Activated CD4-positive, alpha-beta memory T cell treated with anti-CD3 and anti-CD28 coated beads, Interleukin-2, amount 10 ng/mL, durations not matched to agents 7 days and 5 days (primary cell): ENCODE data around the gene GAGE10. TPM values are rescaled to one million over a fixed set of nuclear protein-coding genes. Genes with fewer than 3 reads are reported as not detected.
A peak's percentile ranks its signal among the peaks of the same experiment; 100 is the strongest.
"Not testable (repeated sequence)": the region's sequence is repeated elsewhere in the genome, so short reads cannot be mapped to it uniquely, and the experiment has no call there.

ENCODE experiments used
- CTCF ChIA-PET: fragments of 350-600 bp; sonication (Branson Sonifier 250); formaldehyde crosslinking; loops from one replicate; lab custom pipeline; 2021; ENCODE audit warnings: antibody characterized with exemption, inconsistent platforms; lab: Charles Lee
- POLR2A ChIA-PET: fragments of 350-600 bp; sonication (Branson Sonifier 250); formaldehyde crosslinking; loops from one replicate; lab custom pipeline; 2021; ENCODE audit warnings: antibody characterized with exemption; lab: Charles Lee
- DNase-seq: peaks from one replicate; pipeline ENCODE4 v3.0.0-alpha.2; 2020
- H3K27ac Mint-ChIP-seq: one replicate; pipeline ENCODE4 v1.8.0; 2021; ENCODE audit warnings: mild to moderate bottlenecking, mixed read lengths
- H3K27me3 Mint-ChIP-seq: one replicate; pipeline ENCODE4 v1.8.0; 2021; ENCODE audit warnings: mixed read lengths
- H3K36me3 Mint-ChIP-seq: one replicate; pipeline ENCODE4 v1.8.0; 2021; ENCODE audit warnings: low read depth, mixed read lengths
- H3K4me1 Mint-ChIP-seq: one replicate; pipeline ENCODE4 v1.8.0; 2021; ENCODE audit warnings: mixed read lengths
- H3K4me3 Mint-ChIP-seq: one replicate; pipeline ENCODE4 v1.8.0; 2021; ENCODE audit warnings: mild to moderate bottlenecking, mixed read lengths
- H3K9me3 Mint-ChIP-seq: one replicate; pipeline ENCODE4 v1.8.0; 2021; ENCODE audit warnings: mixed read lengths
- total RNA-seq, 2 experiments: library from RNA; stranded (reverse); gene quantifications; one replicate each; pipeline ENCODE4 v1.2.3, GENCODE V29; 2021

Gene GAGE10
- total RNA-seq, 2 experiments from 2014 or later: not detected

- CTCF ChIA-PET: no interaction called here
- H3K36me3 Mint-ChIP-seq: no peaks in the 10 kb centered on the region
- POLR2A ChIA-PET: no interaction called here
- peaks cover 16% of the 10 kb centered on the region for H3K4me1 Mint-ChIP-seq
- peaks cover 33% of the 10 kb centered on the region for H3K27me3 Mint-ChIP-seq
- H3K27ac Mint-ChIP-seq: peak overlapping the region; percentile 27
- H3K9me3 Mint-ChIP-seq: no peaks in the 10 kb centered on the region
- H3K4me3 Mint-ChIP-seq: peak overlapping the region; percentile 68
- DNase-seq: no peak
Observed at GRCh38 chrX:49309401-49309981, 6.0 kb downstream of the GAGE10 start.

DNA sequence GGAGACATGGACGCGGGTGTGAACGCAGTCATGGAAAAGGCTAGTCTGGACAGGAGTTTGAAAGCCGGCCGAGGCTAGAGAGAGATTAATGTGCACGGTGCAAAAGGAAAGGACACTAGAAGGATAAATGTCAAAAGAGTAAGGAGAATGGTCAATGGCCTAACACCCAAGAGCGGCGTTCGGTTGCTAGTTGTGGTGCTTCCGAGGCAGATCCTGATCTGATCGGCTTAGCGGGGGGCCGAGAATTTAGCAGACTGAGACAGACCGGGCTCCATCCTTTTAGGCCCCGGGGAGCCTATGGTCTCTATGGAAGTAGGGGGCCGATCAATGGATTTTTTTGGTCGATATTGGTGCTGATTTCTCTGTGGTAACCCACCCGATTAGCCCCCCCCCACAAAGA is 6.9 kb downstream of the GAGE10 start:
- DNase-seq: no peak
- peaks cover 16% of the 10 kb centered on the region for H3K4me1 Mint-ChIP-seq
- ChIA-PET POLR2A (no interaction called here), CTCF (no interaction called here)
- H3K36me3 Mint-ChIP-seq: no peaks in the 10 kb centered on the region
- H3K27ac Mint-ChIP-seq: no peak overlapping the region
- no peaks in the 10 kb centered on the region for H3K9me3 Mint-ChIP-seq
- peaks cover 35% of the 10 kb centered on the region for H3K27me3 Mint-ChIP-seq
- H3K4me3 Mint-ChIP-seq: no peak overlapping the region

GRCh38 chrX:49312176-49312575 is 8.7 kb downstream of the GAGE10 start:
- POLR2A ChIA-PET: no interaction called here
- no peak overlapping the region for H3K27ac Mint-ChIP-seq
- DNase-seq: no peak
- no peak overlapping the region for H3K4me3 Mint-ChIP-seq
- peaks cover 16% of the 10 kb centered on the region for H3K4me1 Mint-ChIP-seq
- H3K9me3 Mint-ChIP-seq: no peaks in the 10 kb centered on the region
- H3K36me3 Mint-ChIP-seq: no peaks in the 10 kb centered on the region
- CTCF ChIA-PET: no interaction called here
- H3K27me3 Mint-ChIP-seq: peaks cover 32% of the 10 kb centered on the region

DNA sequence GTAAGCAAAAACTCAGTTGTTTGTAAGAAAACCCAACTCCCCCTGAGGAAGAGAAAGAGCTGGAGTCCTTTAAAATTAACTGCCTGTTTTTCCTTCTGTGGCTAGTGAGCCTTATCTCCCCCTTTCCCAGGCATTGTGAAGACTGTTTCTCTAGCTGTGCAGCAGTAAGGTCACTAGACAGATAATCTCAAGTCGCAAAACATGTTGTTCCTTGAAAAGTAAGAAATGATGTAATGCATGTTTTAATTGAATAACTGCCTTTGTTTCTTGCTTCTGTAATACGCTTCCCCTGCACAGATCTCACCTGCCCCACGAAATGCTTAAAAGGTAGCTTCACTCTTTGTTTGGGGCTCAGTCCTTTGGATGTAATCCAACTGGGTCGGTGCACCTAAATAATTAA is 12.6 kb downstream of the GAGE10 start:
- Mint-ChIP-seq H3K27me3 (peaks cover 7% of the 10 kb centered on the region), H3K27ac (no peak overlapping the region), H3K4me1 (no peaks in the 10 kb centered on the region), H3K9me3 (no peaks in the 10 kb centered on the region), H3K36me3 (no peaks in the 10 kb centered on the region), H3K4me3 (no peak overlapping the region)
- no peak for DNase-seq
- ChIA-PET POLR2A (no interaction called here), CTCF (no interaction called here)

DNA sequence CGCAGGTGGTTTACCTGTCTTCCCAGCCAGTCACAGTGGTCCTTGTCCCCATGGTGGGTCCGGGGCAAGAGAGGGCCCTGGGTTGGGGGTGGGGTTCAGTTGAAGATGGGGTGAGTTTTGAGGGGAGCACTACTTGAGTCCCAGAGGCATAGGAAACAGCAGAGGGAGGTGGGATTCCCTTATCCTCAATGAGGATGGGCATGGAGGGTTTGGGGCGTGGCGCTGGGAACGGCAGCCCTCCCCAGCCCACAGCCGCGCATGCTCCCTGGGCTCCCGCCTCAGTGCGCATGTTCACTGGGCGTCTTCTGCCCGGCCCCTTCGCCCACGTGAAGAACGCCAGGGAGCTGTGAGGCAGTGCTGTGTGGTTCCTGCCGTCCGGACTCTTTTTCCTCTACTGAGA is 18.3 kb downstream of the GAGE10 start, which contains the start of gene GAGE12J:
TSS of gene GAGE12J (plus strand) at position 301 of the 400 bp plus-strand sequence. CDS start 1,157 bp downstream, outside the sequence.
- H3K27me3 Mint-ChIP-seq, H3K9me3 Mint-ChIP-seq, DNase-seq, H3K36me3 Mint-ChIP-seq, H3K4me1 Mint-ChIP-seq, POLR2A ChIA-PET, H3K4me3 Mint-ChIP-seq, H3K27ac Mint-ChIP-seq, CTCF ChIA-PET: not testable (repeated sequence)

DNA sequence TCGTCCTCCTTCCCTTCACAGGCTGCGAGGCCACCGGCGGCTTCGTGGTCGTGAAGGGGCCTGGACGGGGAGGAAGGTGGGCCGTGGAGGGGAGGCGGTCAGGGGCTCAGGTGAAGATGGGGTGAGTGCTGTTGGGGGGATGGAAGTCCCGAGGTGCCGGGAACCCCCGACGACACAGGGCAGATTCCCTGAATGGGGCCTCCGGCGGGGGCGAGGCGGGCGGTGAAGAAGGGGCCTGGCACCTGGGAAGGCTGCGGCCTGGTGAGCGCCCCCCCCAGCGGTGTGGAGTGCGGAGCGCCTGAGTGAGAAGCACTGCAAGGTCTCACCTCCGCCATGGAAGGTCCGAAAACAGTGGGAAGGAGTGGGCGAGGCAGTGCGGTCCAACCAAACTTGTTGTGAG is 18.8 kb downstream of the GAGE10 start:
- POLR2A ChIA-PET, DNase-seq, H3K27ac Mint-ChIP-seq, H3K36me3 Mint-ChIP-seq, H3K27me3 Mint-ChIP-seq, H3K9me3 Mint-ChIP-seq, H3K4me1 Mint-ChIP-seq, H3K4me3 Mint-ChIP-seq, CTCF ChIA-PET: not testable (repeated sequence)

DNA sequence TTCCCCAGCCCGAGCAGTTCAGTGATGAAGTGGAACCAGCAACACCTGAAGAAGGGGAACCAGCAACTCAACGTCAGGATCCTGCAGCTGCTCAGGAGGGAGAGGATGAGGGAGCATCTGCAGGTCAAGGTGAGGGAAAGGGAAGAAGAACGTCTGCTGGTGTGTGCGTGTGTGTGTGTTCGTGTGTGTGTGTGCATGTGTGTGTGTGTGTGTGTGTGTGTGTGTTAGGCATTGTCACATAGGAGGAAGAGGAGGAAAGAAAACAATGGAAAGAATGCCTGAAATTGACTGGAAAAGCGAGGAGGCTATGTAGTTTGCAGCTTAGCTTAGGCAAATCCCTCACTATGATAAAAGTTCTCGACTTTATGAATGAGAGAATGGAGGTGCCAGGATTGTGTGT is 20.3 kb downstream of the GAGE10 start:
- H3K27me3 Mint-ChIP-seq, POLR2A ChIA-PET, H3K27ac Mint-ChIP-seq: not testable (repeated sequence)

DNA sequence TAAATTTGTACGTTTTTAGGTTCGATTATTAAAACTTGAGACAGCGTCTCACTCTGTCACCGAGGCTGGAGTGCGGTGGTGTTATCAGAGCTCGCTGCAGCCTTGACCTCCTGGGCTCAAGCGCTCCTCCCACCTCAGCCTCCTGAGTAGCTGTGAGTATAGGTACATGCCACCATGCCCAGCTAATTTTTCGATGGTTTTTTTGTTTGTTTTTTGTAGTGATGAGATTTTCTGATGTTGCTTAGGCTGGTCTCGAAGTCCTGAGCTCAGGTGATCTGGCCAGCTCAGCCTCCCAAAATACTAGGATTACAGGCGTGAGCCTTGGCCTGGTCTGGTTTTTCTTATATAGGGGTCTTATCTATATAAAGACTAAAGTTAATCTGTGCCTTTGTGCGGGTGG is 27.0 kb downstream of the GAGE10 start:
- CTCF ChIA-PET, POLR2A ChIA-PET, H3K4me1 Mint-ChIP-seq, H3K4me3 Mint-ChIP-seq, H3K9me3 Mint-ChIP-seq, H3K27ac Mint-ChIP-seq, DNase-seq, H3K36me3 Mint-ChIP-seq, H3K27me3 Mint-ChIP-seq: not testable (repeated sequence)

More for the DNA sequence above, 20.3 kb downstream of the GAGE10 start:
- H3K36me3 Mint-ChIP-seq, H3K4me3 Mint-ChIP-seq, CTCF ChIA-PET, DNase-seq, H3K4me1 Mint-ChIP-seq, H3K9me3 Mint-ChIP-seq: not testable (repeated sequence)

DNA sequence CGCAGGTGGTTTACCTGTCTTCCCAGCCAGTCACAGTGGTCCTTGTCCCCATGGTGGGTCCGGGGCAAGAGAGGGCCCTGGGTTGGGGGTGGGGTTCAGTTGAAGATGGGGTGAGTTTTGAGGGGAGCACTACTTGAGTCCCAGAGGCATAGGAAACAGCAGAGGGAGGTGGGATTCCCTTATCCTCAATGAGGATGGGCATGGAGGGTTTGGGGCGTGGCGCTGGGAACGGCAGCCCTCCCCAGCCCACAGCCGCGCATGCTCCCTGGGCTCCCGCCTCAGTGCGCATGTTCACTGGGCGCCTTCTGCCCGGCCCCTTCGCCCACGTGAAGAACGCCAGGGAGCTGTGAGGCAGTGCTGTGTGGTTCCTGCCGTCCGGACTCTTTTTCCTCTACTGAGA is 27.8 kb downstream of the GAGE10 start, which contains the start of gene GAGE13:
TSS of gene GAGE13 (plus strand) at position 301 of the 400 bp plus-strand sequence. CDS start 1,156 bp downstream, outside the sequence.
- H3K4me1 Mint-ChIP-seq, H3K36me3 Mint-ChIP-seq, POLR2A ChIA-PET, H3K27ac Mint-ChIP-seq, H3K4me3 Mint-ChIP-seq, H3K27me3 Mint-ChIP-seq, DNase-seq, CTCF ChIA-PET, H3K9me3 Mint-ChIP-seq: not testable (repeated sequence)

- H3K27ac Mint-ChIP-seq, H3K27me3 Mint-ChIP-seq, H3K9me3 Mint-ChIP-seq, POLR2A ChIA-PET, H3K4me3 Mint-ChIP-seq, H3K36me3 Mint-ChIP-seq, H3K4me1 Mint-ChIP-seq, CTCF ChIA-PET, DNase-seq: not testable (repeated sequence)
Observed at GRCh38 chrX:49331841-49332240, 28.4 kb downstream of the GAGE10 start.

GRCh38 chrX:49341449-49341848 is 38.0 kb downstream of the GAGE10 start:
- H3K4me3 Mint-ChIP-seq, CTCF ChIA-PET, H3K9me3 Mint-ChIP-seq, H3K27me3 Mint-ChIP-seq, POLR2A ChIA-PET, H3K36me3 Mint-ChIP-seq, DNase-seq, H3K4me1 Mint-ChIP-seq, H3K27ac Mint-ChIP-seq: not testable (repeated sequence)

- H3K4me3 Mint-ChIP-seq, H3K9me3 Mint-ChIP-seq, H3K27me3 Mint-ChIP-seq, H3K36me3 Mint-ChIP-seq, H3K4me1 Mint-ChIP-seq, POLR2A ChIA-PET, CTCF ChIA-PET, DNase-seq, H3K27ac Mint-ChIP-seq: not testable (repeated sequence)
Observed at GRCh38 chrX:49344496-49345175, 41.2 kb downstream of the GAGE10 start.

DNA sequence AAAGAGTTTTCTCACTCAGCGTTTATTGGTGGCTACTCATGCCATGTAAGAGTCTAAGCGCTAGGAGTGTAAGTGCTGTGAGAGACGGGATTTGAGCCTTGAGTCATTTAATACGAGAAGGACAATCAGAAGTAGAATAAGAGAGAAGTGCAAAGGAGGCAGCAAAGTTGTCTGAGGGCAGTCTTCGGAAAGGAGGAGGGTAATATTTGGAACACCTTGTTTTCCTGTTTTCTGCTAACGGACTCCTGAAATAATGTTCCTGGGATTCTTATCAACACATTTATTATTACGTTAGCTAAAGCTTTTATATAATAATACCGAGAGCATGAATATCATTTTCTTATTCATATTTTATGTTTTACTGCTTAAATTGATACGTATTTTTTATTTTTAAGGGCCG is 42.0 kb downstream of the GAGE10 start:
- H3K27ac Mint-ChIP-seq, H3K27me3 Mint-ChIP-seq, H3K36me3 Mint-ChIP-seq, H3K4me3 Mint-ChIP-seq, H3K4me1 Mint-ChIP-seq, H3K9me3 Mint-ChIP-seq, POLR2A ChIA-PET, CTCF ChIA-PET, DNase-seq: not testable (repeated sequence)

GRCh38 chrX:49346150-49346549 is 42.7 kb downstream of the GAGE10 start:
- H3K9me3 Mint-ChIP-seq, H3K27ac Mint-ChIP-seq, H3K4me1 Mint-ChIP-seq, DNase-seq, H3K4me3 Mint-ChIP-seq, H3K36me3 Mint-ChIP-seq, CTCF ChIA-PET, POLR2A ChIA-PET, H3K27me3 Mint-ChIP-seq: not testable (repeated sequence)
